K562 (cell line): ENCODE results near the gene RCSD1. TPM values are rescaled to one million over a fixed set of nuclear protein-coding genes. Genes with fewer than 3 reads are reported as not detected.
A peak's percentile ranks its signal among the peaks of the same experiment; 100 is the strongest.

Experiments
- BCOR ChIP-seq: fragments of 450-650 bp; IDR thresholded peaks from 2 replicates; pipeline ENCODE4 v1.6.1; 2016
- EHMT2 ChIP-seq: fragments of 450-650 bp; IDR thresholded peaks from 2 replicates; pipeline ENCODE4 v1.6.1; 2018; ENCODE audit warnings: antibody characterized with exemption
- HDGF ChIP-seq: fragments of 450-650 bp; IDR thresholded peaks from 2 replicates; pipeline ENCODE4 v1.6.1; 2016
- MTA2 ChIP-seq: fragments of 450-650 bp; IDR thresholded peaks from 2 replicates; pipeline ENCODE4 v1.6.1; 2016; ENCODE audit warnings: low read depth
- RBBP5 ChIP-seq: fragments of 200-600 bp; sonication (generic); IDR thresholded peaks from 2 replicates; pipeline ENCODE4 v1.6.1; 2012; ENCODE audit warnings: borderline replicate concordance, mild to moderate bottlenecking, low read length, control low read depth, inconsistent platforms; ENCODE audit not compliant: insufficient read depth, poor library complexity, severe bottlenecking
- REST ChIP-seq, 2 experiments: fragments of 450-650 bp; formaldehyde crosslinking in 1 of 2; IDR thresholded peaks; 2 replicates each; pipeline versions ENCODE4 v1.4.0 to v1.6.1; 2014 to 2020; ENCODE audit warnings: mild to moderate bottlenecking in 2 of 2, borderline replicate concordance in 1 of 2, low read depth in 1 of 2
- polyA plus RNA-seq, 8 experiments: library from polyadenylated mRNA; depleted of rRNA in 4 of 8; stranded (reverse) in 5 of 8; unstranded in 3 of 8; fragments of >200 nt; fragmentation: Nextera tagmentation in 2 of 8; fragmentation: Illumina TruSeq in 1 of 8; extraction: Ambion mirVana in 2 of 8; extraction: Trizol in 1 of 8; gene quantifications; 2 replicates each; pipeline versions ENCODE4 v1.2.1 to v1.2.3, GENCODE V29; 2011 to 2014; ENCODE audit warnings: inconsistent platforms in 1 of 8, missing spikeins in 1 of 8
- total RNA-seq, 7 experiments: library from RNA; depleted of rRNA in 6 of 7; stranded (reverse); fragments of >200 nt in 6 of 7; fragmentation: Illumina TruSeq in 2 of 7; extraction: Trizol in 2 of 7; gene quantifications; 2 replicates each; pipeline versions ENCODE4 v1.2.1 to v1.2.3, GENCODE V29; 2011 to 2021; ENCODE audit warnings: low replicate concordance in 1 of 7
- TF ChIP-seq, protein P1 (sequence below): fragments of 450-650 bp; formaldehyde crosslinking; conservative IDR thresholded peaks from 2 replicates; pipeline ENCODE4 v1.4.0; 2022; ENCODE audit warnings: mild to moderate bottlenecking, missing genetic modification characterization

Gene RCSD1
- total and polyA plus RNA-seq, 9 of the 15 experiments (the other 6 are each of a cell fraction or from before 2014, with no cell fraction given): 7.8 to 69.8 (median 45.3) TPM

DNA sequence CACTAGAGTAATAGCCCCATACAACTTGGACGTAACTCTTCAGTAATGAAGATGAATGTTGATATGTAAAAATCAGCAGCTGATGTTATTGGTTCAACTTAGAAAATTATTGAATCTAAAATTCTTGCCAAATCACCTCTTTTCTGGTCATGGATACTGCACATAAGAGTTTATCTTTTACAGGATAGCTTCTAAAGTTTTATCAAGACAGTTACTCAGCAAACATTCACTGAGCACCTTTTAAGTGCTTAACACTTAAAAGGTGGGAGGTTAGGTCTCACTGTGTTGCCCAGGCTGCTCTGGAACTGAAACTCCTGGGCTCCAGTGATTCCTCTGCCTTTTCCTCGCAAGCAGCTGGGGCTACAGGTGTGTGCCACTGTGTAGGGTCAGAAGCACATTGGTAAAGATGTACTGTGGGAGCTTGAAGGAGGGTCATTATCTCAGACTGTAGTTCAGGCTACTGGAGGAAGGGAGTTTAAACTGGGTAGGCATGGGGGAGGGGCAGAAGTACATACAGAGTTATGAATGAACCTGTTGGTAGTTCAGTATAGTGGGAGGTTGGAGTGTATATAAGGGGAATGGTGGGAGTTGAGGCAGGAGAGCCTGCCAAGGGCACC is 93.8 kb downstream of the RCSD1 start (continued):
- TF ChIP-seq REST (IDR thresholded peaks at IDR 0.05; ENCODE audit: borderline replicate concordance): peak; percentile 58; the same call in 1 of the 2 replicates
- TF ChIP-seq REST (CRISPR knock-in tag; IDR thresholded peaks at IDR 0.05; ENCODE audit: low read depth): no peak
- no peak for TF ChIP-seq RBBP5
- TF ChIP-seq MTA2: no peak
- TF ChIP-seq BCOR: peak; percentile 48; the same call in 1 of the 2 replicates
- 0 out of 2 replicates have a peak, but pooled peaks have one; percentile 55 for TF ChIP-seq HDGF
- 0 out of 2 replicates have a peak, but pooled peaks have one; percentile 21 for TF ChIP-seq EHMT2
- TF ChIP-seq, protein P1, sequence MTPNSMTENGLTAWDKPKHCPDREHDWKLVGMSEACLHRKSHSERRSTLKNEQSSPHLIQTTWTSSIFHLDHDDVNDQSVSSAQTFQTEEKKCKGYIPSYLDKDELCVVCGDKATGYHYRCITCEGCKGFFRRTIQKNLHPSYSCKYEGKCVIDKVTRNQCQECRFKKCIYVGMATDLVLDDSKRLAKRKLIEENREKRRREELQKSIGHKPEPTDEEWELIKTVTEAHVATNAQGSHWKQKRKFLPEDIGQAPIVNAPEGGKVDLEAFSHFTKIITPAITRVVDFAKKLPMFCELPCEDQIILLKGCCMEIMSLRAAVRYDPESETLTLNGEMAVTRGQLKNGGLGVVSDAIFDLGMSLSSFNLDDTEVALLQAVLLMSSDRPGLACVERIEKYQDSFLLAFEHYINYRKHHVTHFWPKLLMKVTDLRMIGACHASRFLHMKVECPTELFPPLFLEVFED (CRISPR knock-in tag): 0 out of 2 replicates have a peak, but pooled peaks have one; percentile 19
